AG09319 (cell line): ENCODE results near the gene MOB3B.

Source experiments
- DNase-seq: peaks from one replicate; pipeline ENCODE4 v3.0.0-alpha.2; 2010; ENCODE audit warnings: low read depth; ENCODE audit errors: extremely low read depth
- CTCF ChIP-seq: IDR thresholded peaks from 2 replicates; pipeline ENCODE4 v1.5.1; 2011; ENCODE audit warnings: low read depth, mild to moderate bottlenecking, inconsistent platforms, low read length, moderate library complexity

The MOB3B gene

GRCh38 chr9:27349698-27350080, 179.9 kb downstream of the MOB3B start:
- TF ChIP-seq CTCF: no peak
- DNase-seq: no peak

GRCh38 chr9:27348785-27349697, 180.6 kb downstream of the MOB3B start:
- no peak for TF ChIP-seq CTCF
- DNase-seq: no peak

- no peak for TF ChIP-seq CTCF
- DNase-seq: no peak
These were observed 181.7 kb downstream of the MOB3B start for GRCh38 chr9:27347889-27348288.

GRCh38 chr9:27344776-27345175, 184.8 kb downstream of the MOB3B start:
- no peak for DNase-seq
- TF ChIP-seq CTCF: no peak

- DNase-seq: no peak
- TF ChIP-seq CTCF: no peak
These were observed 187.9 kb downstream of the MOB3B start for GRCh38 chr9:27341545-27342294.

GRCh38 chr9:27340961-27341511, 188.6 kb downstream of the MOB3B start:
- DNase-seq: no peak
- no peak for TF ChIP-seq CTCF

- no peak for TF ChIP-seq CTCF
- no peak for DNase-seq
These were observed 189.3 kb downstream of the MOB3B start for GRCh38 chr9:27340285-27340674.
